Fibroblast of skin of scalp (primary cell): ENCODE data around the gene DHDH. TPM values are rescaled to one million over a fixed set of nuclear protein-coding genes. Genes with fewer than 3 reads are reported as not detected.
"Not testable (repeated sequence)": the region's sequence is repeated elsewhere in the genome, so short reads cannot be mapped to it uniquely, and the experiment has no call there.

Experiments
- DNase-seq: peaks from one replicate; pipeline ENCODE4 v3.0.0-alpha.2; 2013
- polyA plus RNA-seq, 2 experiments: library from polyadenylated mRNA; unstranded; fragments of 120-200 nt; gene quantifications; one replicate each; pipeline ENCODE4 v1.2.1, GENCODE V29; 2013; ENCODE audit not compliant: insufficient read length in 2 of 2

Gene DHDH
- polyA plus RNA-seq (2013, experiment 1 of 2; ENCODE audit: insufficient read length), result not detected
- polyA plus RNA-seq (2013, experiment 2 of 2; ENCODE audit: insufficient read length), result not detected

- peak; percentile 22 for DNase-seq
Observed at GRCh38 chr19:48933382-48933932, at the start of gene DHDH. DHDH (plus strand) TSS chr19:48933699; CDS start chr19:48933722, 23 bp downstream.

DNA sequence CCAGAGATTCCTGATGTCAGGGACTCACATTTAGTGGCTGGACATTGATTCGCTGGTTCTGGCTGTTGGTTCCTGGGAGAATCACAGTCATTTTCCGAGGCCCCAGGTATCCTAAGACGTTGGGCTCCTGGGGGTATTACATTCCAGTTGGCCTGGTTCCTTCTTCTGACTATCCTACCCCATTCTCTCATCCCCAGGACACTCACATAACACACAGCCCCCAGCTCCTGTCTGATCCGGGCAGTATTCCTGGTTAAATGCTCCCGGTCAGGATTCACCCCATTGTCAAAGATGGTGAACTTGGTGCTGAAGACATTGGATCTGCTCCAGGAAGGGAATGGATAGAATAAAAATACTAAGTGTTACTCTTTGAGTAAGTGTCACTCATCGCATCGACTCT, 49.8 kb upstream of the DHDH start:
- DNase-seq, result no peak

GRCh38 chr19:48887861-48888612, 45.5 kb upstream of the DHDH start:
- no peak for DNase-seq

GRCh38 chr19:48889496-48889895, 44.0 kb upstream of the DHDH start:
- DNase-seq, result not testable (repeated sequence)

DNA sequence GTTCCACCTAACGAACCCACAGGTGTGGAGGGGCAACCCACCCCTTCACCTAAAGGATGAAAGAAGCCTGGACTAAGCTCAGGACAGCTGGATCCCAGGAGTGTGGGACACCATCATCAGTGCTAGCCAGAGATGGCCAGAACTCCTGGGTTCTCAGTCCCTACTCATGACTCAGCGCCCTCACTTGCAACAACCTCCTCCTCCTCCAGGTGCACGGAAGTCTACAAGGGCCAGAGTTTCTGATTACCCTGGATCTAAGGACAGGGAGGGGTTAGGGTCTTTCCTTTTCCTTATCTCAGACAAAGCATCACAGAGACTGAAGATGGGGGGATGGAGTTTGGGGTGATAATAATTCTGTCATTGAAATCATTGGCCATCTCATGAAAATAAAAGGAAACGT, 42.9 kb upstream of the DHDH start:
- DNase-seq, result no peak

DNA sequence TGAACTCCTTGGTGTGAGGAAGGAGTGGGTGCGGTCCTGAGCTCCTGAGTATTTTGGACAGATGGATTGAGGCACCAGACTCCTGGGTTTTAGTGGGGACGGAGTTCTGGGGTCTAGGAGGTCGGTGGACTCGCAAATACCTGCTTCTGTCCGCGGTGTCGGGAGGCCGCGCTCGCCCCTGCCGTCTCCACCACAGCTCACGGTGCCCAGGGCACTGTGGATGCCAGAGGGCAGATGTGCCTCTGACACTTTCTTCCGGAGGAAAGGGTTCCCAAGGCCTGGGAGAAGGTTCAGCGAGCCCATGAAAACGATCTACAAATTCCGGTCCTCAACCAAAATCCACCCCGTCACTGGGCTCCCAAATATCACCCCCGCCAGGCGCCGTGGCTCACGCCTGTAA, 38.3 kb upstream of the DHDH start:
- DNase-seq, result no peak

DNA sequence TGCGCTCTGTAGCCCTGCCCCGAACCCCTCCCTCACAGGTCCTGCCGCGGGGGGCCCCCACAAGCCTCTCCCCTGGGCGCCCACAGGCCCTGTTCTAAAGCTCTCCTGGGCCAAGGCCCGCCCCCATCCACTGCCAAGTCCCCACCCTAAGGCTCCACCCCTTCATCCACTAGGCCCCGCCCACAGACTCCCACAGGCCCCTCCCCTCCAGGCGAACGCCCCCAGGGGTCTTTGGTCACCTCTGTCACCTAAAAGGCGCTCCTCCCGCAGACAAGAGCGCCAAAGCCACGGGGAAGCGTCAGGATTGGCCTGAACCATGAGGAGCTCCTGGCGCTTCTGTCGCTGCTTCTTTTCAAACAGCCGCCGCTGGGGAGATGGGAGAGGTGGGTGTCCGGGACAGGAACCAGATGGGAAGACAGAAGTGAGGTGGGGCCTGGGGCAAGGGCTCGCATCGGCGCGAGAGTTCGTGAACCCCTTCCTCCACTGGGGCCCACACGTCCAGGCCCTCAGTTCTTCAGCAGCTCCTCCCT, 37.2 kb upstream of the DHDH start:
- peak; percentile 47 for DNase-seq

DNA sequence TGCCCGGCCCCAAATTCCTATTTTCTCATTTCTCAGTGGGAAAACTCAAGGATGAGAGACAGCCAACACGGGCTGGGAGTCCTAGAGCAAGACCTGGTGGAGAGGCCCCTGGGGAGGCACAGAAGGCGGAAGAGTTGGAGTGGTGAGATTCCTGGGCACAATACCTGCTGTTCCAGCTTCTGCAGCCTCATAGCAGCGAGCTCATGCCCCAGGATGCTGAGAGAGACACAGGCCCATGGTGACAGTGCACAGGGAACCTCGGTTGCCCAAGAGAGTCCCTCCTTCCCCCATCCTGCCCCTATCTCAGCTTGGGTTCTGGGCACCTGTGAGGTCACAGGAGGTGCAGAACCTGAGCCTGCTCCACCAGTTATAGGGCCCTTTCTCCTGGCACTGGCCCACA, 36.3 kb upstream of the DHDH start:
- no peak for DNase-seq

- not testable (repeated sequence) for DNase-seq
Observed at GRCh38 chr19:48899386-48899749, 34.1 kb upstream of the DHDH start.

DNA sequence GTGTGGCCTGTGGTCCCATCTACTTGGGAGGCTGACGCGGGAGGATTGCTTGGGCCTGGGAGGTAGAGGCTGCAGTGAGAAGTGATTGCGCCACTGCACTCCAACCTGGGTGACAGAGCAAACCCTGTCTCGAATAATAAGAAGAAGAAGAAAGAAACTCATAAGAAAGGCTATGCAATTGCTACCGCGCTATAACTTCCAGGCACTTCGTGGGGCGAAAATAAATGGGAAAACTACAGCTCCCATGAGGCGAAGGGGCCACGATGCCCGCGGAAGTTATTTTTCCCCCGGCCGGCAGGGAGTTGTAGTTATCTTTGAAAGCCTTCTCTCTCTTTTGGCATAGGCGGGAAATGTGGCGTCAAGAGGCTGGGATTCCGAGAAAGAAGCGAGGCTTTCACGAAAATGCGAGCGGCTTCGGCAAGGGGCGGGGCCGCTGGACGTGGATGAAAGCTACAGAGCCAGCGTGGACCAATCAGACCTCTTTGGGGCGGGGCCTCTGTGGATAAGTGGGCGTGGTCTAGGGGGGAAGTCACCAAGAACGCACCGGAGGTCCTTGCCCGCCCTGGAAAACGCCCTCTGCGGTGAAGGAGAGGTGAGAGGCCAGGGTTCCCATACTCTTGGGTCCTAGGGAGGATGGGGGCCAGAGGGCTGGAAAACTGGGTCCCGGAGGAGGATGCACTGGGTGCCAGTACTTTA, 33.6 kb upstream of the DHDH start, which contains the start of gene NUCB1:
TSS of gene NUCB1 (plus strand) at position 532 of the 696 bp plus-strand sequence. CDS start 485 bp downstream, outside the sequence.
- peak; percentile 99 for DNase-seq

DNA sequence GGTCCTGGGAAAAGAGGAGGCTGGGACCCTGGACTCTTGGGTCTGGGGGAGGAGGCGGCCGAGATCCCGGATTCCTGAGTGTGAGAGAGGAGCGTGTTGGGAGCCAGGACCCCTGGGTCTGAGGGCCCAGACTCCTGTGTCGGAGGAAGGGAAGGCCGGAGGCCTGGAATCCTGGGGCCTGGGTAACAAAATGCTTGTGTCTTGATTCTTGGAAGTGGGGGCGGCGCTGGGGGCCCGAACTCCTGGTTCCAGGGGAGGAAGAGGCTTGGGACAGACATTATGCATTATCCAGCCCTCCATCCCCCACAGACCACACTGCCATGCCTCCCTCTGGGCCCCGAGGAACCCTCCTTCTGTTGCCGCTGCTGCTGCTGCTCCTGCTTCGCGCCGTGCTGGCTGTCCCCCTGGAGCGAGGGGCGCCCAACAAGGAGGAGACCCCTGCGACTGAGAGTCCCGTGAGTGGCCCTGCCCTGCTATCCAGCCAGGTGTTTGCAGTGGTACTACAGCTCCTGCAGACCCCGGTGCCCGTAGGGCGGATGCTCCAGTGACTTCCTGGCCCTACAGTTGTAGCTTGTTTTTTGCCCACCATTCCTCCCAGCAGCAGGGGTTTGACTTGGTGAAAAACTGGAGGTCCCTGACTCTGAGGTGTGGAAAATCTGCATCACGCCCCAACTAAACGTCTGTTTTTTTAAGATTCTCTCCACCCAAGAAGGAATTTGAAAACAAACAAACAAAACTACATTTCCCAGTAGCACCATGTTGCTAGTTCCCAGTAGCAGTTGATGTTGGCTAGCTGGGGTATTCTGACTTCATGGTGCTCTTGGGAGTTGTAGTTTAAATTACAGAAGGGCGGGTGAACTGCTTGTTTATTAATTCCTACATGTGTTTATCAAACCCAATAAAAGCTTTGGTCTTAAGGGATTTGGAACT, 32.8 kb upstream of the DHDH start:
- peak; percentile 35 for DNase-seq

GRCh38 chr19:48902291-48902690, 31.2 kb upstream of the DHDH start:
- DNase-seq, result not testable (repeated sequence)

- not testable (repeated sequence) for DNase-seq
Observed at GRCh38 chr19:48903788-48904187, 29.7 kb upstream of the DHDH start.

DNA sequence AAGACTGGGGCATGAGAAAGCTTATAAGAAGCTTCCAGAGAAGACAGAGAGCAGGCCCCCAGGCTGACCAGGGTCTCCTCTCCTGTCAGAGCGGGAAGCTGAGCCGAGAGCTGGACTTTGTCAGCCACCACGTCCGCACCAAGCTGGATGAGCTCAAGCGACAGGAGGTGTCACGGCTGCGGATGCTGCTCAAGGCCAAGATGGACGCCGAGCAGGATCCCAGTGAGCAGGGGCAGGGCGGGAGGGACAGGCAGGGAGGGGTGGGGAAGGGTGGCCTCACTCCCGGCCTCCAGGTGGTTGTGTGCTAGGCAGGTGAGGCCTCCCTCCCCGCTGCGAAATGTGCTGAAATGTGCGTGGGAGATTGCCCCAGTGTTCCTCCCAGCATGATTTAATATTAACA, 27.8 kb upstream of the DHDH start:
- DNase-seq, result no peak

DNA sequence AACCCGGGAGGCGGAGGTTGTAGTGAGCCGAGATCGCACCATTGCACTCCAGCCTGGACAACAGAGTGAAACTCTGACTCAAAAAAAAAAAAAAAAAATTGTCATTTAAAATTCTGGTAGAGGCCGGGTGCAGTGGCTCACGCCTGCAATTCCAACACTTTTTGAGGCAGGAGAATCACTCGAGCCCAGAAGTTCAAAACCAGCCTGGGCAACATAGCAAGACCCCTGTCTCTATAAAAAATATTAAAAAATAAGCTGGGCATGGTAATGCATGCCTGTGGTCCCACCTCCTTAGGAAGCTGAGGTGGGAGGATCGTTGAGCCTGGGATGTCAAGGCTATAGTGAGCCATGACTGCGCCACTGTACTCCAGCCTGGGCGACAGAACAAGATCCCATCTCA, 27.2 kb upstream of the DHDH start:
- no peak for DNase-seq

DNA sequence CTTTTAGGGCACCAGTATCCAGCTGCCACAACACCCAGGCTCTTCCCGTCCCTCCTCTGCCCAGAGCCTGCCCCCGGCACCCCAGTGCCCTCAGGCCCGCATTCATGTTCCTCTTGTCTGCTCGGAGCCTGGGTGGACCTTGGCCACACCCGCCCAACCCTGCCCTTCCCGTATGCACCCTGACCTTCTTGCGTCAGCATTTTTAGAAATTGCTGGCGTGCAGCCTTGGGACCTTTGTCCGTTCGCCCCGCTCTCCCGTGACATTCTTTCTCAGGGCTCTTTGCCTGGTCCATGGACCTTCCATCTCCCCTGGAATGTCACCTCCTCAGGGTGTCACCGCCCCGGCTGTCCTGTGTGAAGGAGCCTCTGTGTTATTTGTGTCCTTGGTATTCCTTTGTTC, 25.8 kb upstream of the DHDH start:
- DNase-seq, result no peak

GRCh38 chr19:48909424-48910077, 23.9 kb upstream of the DHDH start:
- DNase-seq, result not testable (repeated sequence)

DNA sequence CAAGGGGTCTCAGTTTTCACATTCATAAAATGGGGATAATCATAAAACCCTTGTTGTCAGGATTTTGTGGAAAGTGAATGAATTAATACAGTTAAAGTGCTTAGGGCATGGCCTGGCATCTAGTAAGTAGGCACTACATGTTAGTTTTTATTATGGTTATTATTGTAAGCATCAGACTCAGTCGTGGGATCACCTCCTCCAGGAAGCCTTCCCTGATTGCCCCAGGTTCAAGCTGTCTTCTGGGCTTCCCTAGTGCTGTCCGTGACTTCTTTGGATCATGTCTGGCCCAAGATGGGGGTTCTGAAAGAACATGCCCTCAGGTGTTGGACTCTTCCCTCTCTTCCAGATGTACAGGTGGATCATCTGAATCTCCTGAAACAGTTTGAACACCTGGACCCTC, 22.7 kb upstream of the DHDH start:
- no peak for DNase-seq

- DNase-seq, result no peak
Observed at GRCh38 chr19:48913114-48913889, 20.2 kb upstream of the DHDH start.

DNA sequence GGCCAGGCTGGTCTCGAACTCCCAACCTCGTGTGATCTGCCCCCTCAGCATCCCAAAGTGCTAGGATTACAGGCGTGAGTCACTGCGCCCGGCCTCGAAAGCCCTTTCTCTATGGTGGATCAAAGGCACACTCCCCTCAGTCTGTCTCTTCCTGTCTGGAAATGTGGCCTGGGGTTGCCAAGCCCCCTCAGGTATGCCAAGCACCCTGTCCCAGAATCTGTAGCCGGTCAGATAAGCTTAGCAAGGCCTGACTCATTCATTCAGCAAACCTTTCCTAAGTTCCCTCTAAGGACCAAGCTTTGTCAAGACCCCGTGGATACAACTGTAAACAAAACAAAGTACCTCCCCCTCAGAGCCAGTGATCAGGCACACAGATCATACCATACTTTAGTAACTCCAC, 19.3 kb upstream of the DHDH start:
- DNase-seq, result no peak

- DNase-seq, result no peak
Observed at GRCh38 chr19:48915757-48916156, 17.7 kb upstream of the DHDH start.
